ENCODE measurements around the gene DPYD.
"Not testable (repeated sequence)": the region's sequence is repeated elsewhere in the genome, so short reads cannot be mapped to it uniquely, and the experiment has no call there.

DPYD gene

GRCh38 chr1:97254731-97255463, 665.9 kb downstream of the DPYD start:
- no peak for DNase-seq

- no peak for DNase-seq
Measured at GRCh38 chr1:97252925-97253324, 667.9 kb downstream of the DPYD start.

GRCh38 chr1:97252076-97252475, 668.8 kb downstream of the DPYD start:
- no peak for DNase-seq

GRCh38 chr1:97247196-97247595, 673.6 kb downstream of the DPYD start:
- no peak for DNase-seq

- DNase-seq, result no peak
Measured at GRCh38 chr1:97245682-97246081, 675.2 kb downstream of the DPYD start.

GRCh38 chr1:97245026-97245425, 675.8 kb downstream of the DPYD start:
- DNase-seq, result no peak

- no peak for DNase-seq
Measured at GRCh38 chr1:97243973-97244560, 676.8 kb downstream of the DPYD start.

GRCh38 chr1:97238816-97239215, 682.0 kb downstream of the DPYD start:
- DNase-seq, result no peak

- DNase-seq, result not testable (repeated sequence)
Measured at GRCh38 chr1:97231354-97231753, 689.5 kb downstream of the DPYD start.

GRCh38 chr1:97212671-97213070, 708.2 kb downstream of the DPYD start:
- no peak for DNase-seq

- no peak for DNase-seq
Measured at GRCh38 chr1:97210307-97210706, 710.5 kb downstream of the DPYD start.

- no peak for DNase-seq
Measured at GRCh38 chr1:97209381-97209957, 711.4 kb downstream of the DPYD start.

GRCh38 chr1:97207868-97208267, 713.0 kb downstream of the DPYD start:
- DNase-seq, result no peak

GRCh38 chr1:97204468-97204867, 716.4 kb downstream of the DPYD start:
- no peak for DNase-seq

- DNase-seq, result no peak
Measured at GRCh38 chr1:97202481-97203380, 718.1 kb downstream of the DPYD start.

- no peak for DNase-seq
Measured at GRCh38 chr1:97201641-97202040, 719.2 kb downstream of the DPYD start.

- no peak for DNase-seq
Measured at GRCh38 chr1:97200595-97200994, 720.2 kb downstream of the DPYD start.

GRCh38 chr1:97196825-97197516, 723.9 kb downstream of the DPYD start:
- no peak for DNase-seq

- no peak for DNase-seq
Measured at GRCh38 chr1:97192872-97193572, 727.8 kb downstream of the DPYD start.

- DNase-seq, result no peak
Measured at GRCh38 chr1:97190326-97190725, 730.5 kb downstream of the DPYD start.

GRCh38 chr1:97186381-97186780, 734.5 kb downstream of the DPYD start:
- DNase-seq, result no peak

Data from activated CD4-positive, alpha-beta T cell treated with anti-CD3 and anti-CD28 coated beads for 4 hours (primary cell).